ENCODE results near the gene C12orf76.
"Not testable (repeated sequence)": the region's sequence is repeated elsewhere in the genome, so short reads cannot be mapped to it uniquely, and the experiment has no call there.

DNA sequence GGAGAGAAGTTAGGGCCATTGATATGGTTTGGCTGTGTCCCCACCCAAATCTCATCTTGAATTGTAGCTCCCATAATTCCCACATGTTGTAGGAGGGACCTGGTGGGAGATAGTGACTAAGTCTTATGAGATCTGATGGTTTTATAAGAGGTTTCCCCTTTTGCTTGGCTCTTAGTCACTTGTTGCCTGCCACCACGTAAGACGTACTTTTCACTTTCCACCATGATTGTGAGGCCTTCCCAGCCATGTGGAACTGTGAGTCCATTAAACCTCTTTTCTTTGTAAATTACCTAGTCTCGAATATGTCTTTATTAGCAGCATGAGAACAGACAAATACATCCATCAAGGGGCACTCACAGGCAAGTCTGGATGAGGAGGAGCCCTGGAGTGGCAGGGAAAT is 8.3 kb upstream of the C12orf76 start:
- TF ChIP-seq POLR2A, CTCF, POLR2AphosphoS5 (IDR thresholded peaks at IDR 0.05): not testable (repeated sequence)

All from breast epithelium (tissue), 3 donors.